Activated T-helper 1 cell treated with anti-CD3 and anti-CD28 coated beads, Interleukin-2, amount 50 U/mL, for 16 hours (primary cell): Measurements from ENCODE around the gene HEMK1.

Experiments
- DNase-seq, 2 donors: peaks; one replicate each; pipeline ENCODE4 v3.0.0-alpha.2; 2020; ENCODE audit warnings: low read depth in 1 of 2, low spot score in 1 of 2

HEMK1 gene

GRCh38 chr3:50542177-50543034 lies 26.9 kb upstream of the HEMK1 start:
- peak; percentile 37 to 39 for DNase-seq

GRCh38 chr3:50545781-50546180 lies 23.5 kb upstream of the HEMK1 start:
- no peak for DNase-seq

- DNase-seq, result no peak
Measured at GRCh38 chr3:50549226-50549625, 20.1 kb upstream of the HEMK1 start.

GRCh38 chr3:50550079-50550736 lies 19.1 kb upstream of the HEMK1 start:
- peak; percentile 29 to 36 for DNase-seq

GRCh38 chr3:50551054-50551659 lies 18.2 kb upstream of the HEMK1 start:
- DNase-seq, result no peak

- DNase-seq, result no peak
Measured at GRCh38 chr3:50551681-50552435, 17.5 kb upstream of the HEMK1 start.

GRCh38 chr3:50552598-50552997 lies 16.7 kb upstream of the HEMK1 start:
- no peak for DNase-seq

GRCh38 chr3:50554553-50554952 lies 14.8 kb upstream of the HEMK1 start:
- DNase-seq, result no peak

GRCh38 chr3:50557106-50557505 lies 12.2 kb upstream of the HEMK1 start:
- DNase-seq, result no peak

- DNase-seq, result no peak
Measured at GRCh38 chr3:50557915-50558314, 11.4 kb upstream of the HEMK1 start.

- no peak for DNase-seq
Measured at GRCh38 chr3:50559702-50560101, 9.6 kb upstream of the HEMK1 start.

- DNase-seq, result no peak
Measured at GRCh38 chr3:50562861-50563260, 6.5 kb upstream of the HEMK1 start.

GRCh38 chr3:50563867-50564266 lies 5.5 kb upstream of the HEMK1 start:
- DNase-seq, result no peak

- DNase-seq, result no peak
Measured at GRCh38 chr3:50564321-50564720, 5.0 kb upstream of the HEMK1 start.

- DNase-seq, result no peak
Measured at GRCh38 chr3:50567011-50567385, 2.3 kb upstream of the HEMK1 start.

GRCh38 chr3:50567386-50568167 lies 1.7 kb upstream of the HEMK1 start, which contains the start of gene C3orf18:
TSS of gene C3orf18 (minus strand) at chr3:50567747. CDS start at chr3:50565699, 2,048 bp downstream.
- peak; percentile 86 to 89 for DNase-seq

- DNase-seq, result no peak
Measured at GRCh38 chr3:50570508-50571279, 1.4 kb downstream of the HEMK1 start.

GRCh38 chr3:50571486-50571885 lies 2.2 kb downstream of the HEMK1 start:
- no peak for DNase-seq

- DNase-seq, result peak; percentile 63 to 72
Measured at GRCh38 chr3:50572158-50572557, 2.8 kb downstream of the HEMK1 start.
